ENCODE data around the gene YPEL5. TPM values are rescaled to one million over a fixed set of nuclear protein-coding genes. Genes with fewer than 3 reads are reported as not detected.

The YPEL5 gene
- polyA plus RNA-seq, 1 of the 3 experiments (the other 2 are of a cell fraction) = 60.5 TPM

DNA sequence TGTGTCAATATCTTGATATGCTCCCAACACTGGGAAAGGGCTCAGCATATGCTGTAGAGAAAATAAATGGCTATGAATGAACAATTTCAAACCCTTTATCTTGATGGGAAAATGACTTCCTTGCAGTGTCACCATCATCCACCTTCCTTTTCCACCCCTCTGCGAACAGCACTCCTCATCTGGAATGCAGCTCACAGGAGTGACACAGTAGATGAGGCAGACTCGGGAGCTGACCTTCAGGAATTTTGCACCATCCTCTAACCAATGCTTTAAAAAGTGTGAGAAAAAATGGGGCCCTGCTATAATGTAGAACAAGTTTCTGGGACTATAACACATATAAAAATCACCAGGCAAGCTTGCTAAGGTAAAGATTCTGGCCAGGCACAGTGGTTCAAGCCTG is 41.3 kb upstream of the YPEL5 start:
- Histone ChIP-seq H3K4me1 (ENCODE audit: control insufficient read depth in 1 of 2, insufficient read depth in 2 of 2, low read depth in 1 of 2, low read length in 1 of 2) (peaks cover 0 to 5% of the 10 kb centered on the region in 2 experiments; a peak in 1 of 4 replicates), H3K36me3 (replicated peaks in 1 of 2; ENCODE audit: control insufficient read depth in 1 of 2, insufficient read depth in 2 of 2, low read length in 1 of 2) (no peaks in the 10 kb centered on the region), H2AFZ (ENCODE audit: low read depth) (no peak overlapping the region), H3K27ac (ENCODE audit: low read depth in 2 of 2, low read length in 1 of 2) (peak overlapping the region in 1 of 2 experiments; percentile 42; a peak in 1 of 4 replicates), H3K9me2 (no peaks in the 10 kb centered on the region), H3K9ac (no peak overlapping the region), H3K9me3 (no peaks in the 10 kb centered on the region), H3K4me3 (ENCODE audit: low read depth in 2 of 2, low read length in 1 of 2) (no peak overlapping the region), H3K4me2 (no peak overlapping the region), H3F3A (replicated peaks; ENCODE audit: insufficient read depth) (no peaks in the 10 kb centered on the region), H3K79me2 (ENCODE audit: insufficient read depth) (no peaks in the 10 kb centered on the region), H3K27me3 (ENCODE audit: insufficient read depth) (no peaks in the 10 kb centered on the region), H4K20me1 (ENCODE audit: insufficient read depth) (no peaks in the 10 kb centered on the region)
- no peak for DNase-seq
- TF ChIP-seq, protein P1, sequence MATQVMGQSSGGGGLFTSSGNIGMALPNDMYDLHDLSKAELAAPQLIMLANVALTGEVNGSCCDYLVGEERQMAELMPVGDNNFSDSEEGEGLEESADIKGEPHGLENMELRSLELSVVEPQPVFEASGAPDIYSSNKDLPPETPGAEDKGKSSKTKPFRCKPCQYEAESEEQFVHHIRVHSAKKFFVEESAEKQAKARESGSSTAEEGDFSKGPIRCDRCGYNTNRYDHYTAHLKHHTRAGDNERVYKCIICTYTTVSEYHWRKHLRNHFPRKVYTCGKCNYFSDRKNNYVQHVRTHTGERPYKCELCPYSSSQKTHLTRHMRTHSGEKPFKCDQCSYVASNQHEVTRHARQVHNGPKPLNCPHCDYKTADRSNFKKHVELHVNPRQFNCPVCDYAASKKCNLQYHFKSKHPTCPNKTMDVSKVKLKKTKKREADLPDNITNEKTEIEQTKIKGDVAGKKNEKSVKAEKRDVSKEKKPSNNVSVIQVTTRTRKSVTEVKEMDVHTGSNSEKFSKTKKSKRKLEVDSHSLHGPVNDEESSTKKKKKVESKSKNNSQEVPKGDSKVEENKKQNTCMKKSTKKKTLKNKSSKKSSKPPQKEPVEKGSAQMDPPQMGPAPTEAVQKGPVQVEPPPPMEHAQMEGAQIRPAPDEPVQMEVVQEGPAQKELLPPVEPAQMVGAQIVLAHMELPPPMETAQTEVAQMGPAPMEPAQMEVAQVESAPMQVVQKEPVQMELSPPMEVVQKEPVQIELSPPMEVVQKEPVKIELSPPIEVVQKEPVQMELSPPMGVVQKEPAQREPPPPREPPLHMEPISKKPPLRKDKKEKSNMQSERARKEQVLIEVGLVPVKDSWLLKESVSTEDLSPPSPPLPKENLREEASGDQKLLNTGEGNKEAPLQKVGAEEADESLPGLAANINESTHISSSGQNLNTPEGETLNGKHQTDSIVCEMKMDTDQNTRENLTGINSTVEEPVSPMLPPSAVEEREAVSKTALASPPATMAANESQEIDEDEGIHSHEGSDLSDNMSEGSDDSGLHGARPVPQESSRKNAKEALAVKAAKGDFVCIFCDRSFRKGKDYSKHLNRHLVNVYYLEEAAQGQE (IDR thresholded peaks at IDR 0.05; ENCODE audit: low read depth, low read length) = no peak
- no peak for TF ChIP-seq JUND (IDR thresholded peaks at IDR 0.05)
- no peak for TF ChIP-seq ELF1 (IDR thresholded peaks at IDR 0.05)
- TF ChIP-seq NFIC (IDR thresholded peaks at IDR 0.05; ENCODE audit: borderline replicate concordance) = no peak
- TF ChIP-seq IRF3 (IDR thresholded peaks at IDR 0.05; ENCODE audit: low read depth, low read length) = no peak
- TF ChIP-seq TCF12 (IDR thresholded peaks at IDR 0.05) = no peak
- TF ChIP-seq, protein P2, sequence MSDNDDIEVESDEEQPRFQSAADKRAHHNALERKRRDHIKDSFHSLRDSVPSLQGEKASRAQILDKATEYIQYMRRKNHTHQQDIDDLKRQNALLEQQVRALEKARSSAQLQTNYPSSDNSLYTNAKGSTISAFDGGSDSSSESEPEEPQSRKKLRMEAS (IDR thresholded peaks at IDR 0.05; ENCODE audit: low read depth) = no peak
- TF ChIP-seq PBX3 (IDR thresholded peaks at IDR 0.05) = no peak
- TF ChIP-seq POLR2AphosphoS5 (IDR thresholded peaks at IDR 0.05; ENCODE audit: low read depth, low read length) = no peak
- no peak for TF ChIP-seq FOXM1 (IDR thresholded peaks at IDR 0.05; ENCODE audit: low read depth)
- 72% methylated on average over 2 of the region's 2 CpGs for WGBS (ENCODE audit: low lambda C conversion rate)
- ChIA-PET POLR2A (no interaction called here), CTCF (interaction anchor here (0.5 to 2.4 kb wide), 6 partner anchors 9 to 1228 kb away, joined by 3 to 6 read pairs (median 6); no protein-coding TSS in a partner anchor)

- Histone ChIP-seq H3K36me3 (replicated peaks in 1 of 2; ENCODE audit: control insufficient read depth in 1 of 2, insufficient read depth in 2 of 2, low read length in 1 of 2) (no peaks in the 10 kb centered on the region), H3K4me2 (peak overlapping the region; percentile 30; the same call in 1 of the 2 replicates), H2AFZ (ENCODE audit: low read depth) (no peak overlapping the region), H3K4me1 (ENCODE audit: control insufficient read depth in 1 of 2, insufficient read depth in 2 of 2, low read depth in 1 of 2, low read length in 1 of 2) (peaks cover 0 to 5% of the 10 kb centered on the region in 2 experiments; a peak in 1 of 4 replicates), H3K27me3 (ENCODE audit: insufficient read depth) (no peaks in the 10 kb centered on the region), H3F3A (replicated peaks; ENCODE audit: insufficient read depth) (no peaks in the 10 kb centered on the region), H3K79me2 (ENCODE audit: insufficient read depth) (no peaks in the 10 kb centered on the region), H3K9me2 (no peaks in the 10 kb centered on the region), H4K20me1 (ENCODE audit: insufficient read depth) (no peaks in the 10 kb centered on the region), H3K9ac (peak overlapping the region; percentile 19), H3K4me3 (ENCODE audit: low read depth in 2 of 2, low read length in 1 of 2) (no peak overlapping the region), H3K27ac (ENCODE audit: low read depth in 2 of 2, low read length in 1 of 2) (peak overlapping the region in 1 of 2 experiments; percentile 42; a peak in 2 of 4 replicates), H3K9me3 (no peaks in the 10 kb centered on the region)
- no peak for DNase-seq
- CTCF ChIA-PET = interaction anchor here (0.6 to 2.4 kb wide), 5 partner anchors 10 to 1989 kb away, joined by 3 to 18 read pairs (median 3); no protein-coding TSS in a partner anchor
- POLR2A ChIA-PET = no interaction called here
- 78% methylated on average over 9 of the region's 9 CpGs for WGBS (ENCODE audit: low lambda C conversion rate)
- TF ChIP-seq RCOR1 (IDR thresholded peaks at IDR 0.05; ENCODE audit: low read length) (no peak), RXRA (IDR thresholded peaks at IDR 0.05; ENCODE audit: borderline replicate concordance, low read depth) (peak; percentile 68; the same call in 1 of the 2 replicates), FOSL2 (IDR thresholded peaks at IDR 0.05; ENCODE audit: borderline replicate concordance, low read depth) (peak; percentile 33; the same call in 1 of the 2 replicates), FOXM1 (IDR thresholded peaks at IDR 0.05; ENCODE audit: low read depth) (no peak), YY1 (IDR thresholded peaks at IDR 0.05; ENCODE audit: low read depth) (no peak), EZH2phosphoT487 (IDR thresholded peaks at IDR 0.05; ENCODE audit: borderline replicate concordance, low read depth) (no peak), TEAD4 (IDR thresholded peaks at IDR 0.05; ENCODE audit: borderline replicate concordance, insufficient read depth) (peak; percentile 51)
- TF ChIP-seq, protein P3, sequence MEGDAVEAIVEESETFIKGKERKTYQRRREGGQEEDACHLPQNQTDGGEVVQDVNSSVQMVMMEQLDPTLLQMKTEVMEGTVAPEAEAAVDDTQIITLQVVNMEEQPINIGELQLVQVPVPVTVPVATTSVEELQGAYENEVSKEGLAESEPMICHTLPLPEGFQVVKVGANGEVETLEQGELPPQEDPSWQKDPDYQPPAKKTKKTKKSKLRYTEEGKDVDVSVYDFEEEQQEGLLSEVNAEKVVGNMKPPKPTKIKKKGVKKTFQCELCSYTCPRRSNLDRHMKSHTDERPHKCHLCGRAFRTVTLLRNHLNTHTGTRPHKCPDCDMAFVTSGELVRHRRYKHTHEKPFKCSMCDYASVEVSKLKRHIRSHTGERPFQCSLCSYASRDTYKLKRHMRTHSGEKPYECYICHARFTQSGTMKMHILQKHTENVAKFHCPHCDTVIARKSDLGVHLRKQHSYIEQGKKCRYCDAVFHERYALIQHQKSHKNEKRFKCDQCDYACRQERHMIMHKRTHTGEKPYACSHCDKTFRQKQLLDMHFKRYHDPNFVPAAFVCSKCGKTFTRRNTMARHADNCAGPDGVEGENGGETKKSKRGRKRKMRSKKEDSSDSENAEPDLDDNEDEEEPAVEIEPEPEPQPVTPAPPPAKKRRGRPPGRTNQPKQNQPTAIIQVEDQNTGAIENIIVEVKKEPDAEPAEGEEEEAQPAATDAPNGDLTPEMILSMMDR (IDR thresholded peaks at IDR 0.05) = no peak
- TF ChIP-seq, protein P4, sequence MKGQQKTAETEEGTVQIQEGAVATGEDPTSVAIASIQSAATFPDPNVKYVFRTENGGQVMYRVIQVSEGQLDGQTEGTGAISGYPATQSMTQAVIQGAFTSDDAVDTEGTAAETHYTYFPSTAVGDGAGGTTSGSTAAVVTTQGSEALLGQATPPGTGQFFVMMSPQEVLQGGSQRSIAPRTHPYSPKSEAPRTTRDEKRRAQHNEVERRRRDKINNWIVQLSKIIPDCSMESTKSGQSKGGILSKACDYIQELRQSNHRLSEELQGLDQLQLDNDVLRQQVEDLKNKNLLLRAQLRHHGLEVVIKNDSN (IDR thresholded peaks at IDR 0.05; ENCODE audit: borderline replicate concordance, low read depth) = no peak
Measured at GRCh38 chr2:30106543-30106942, 40.3 kb upstream of the YPEL5 start.

Measured in SK-N-SH (cell line).